Measurements from ENCODE around the gene MICU1.
A peak's percentile ranks its signal among the peaks of the same experiment; 100 is the strongest.

Gene MICU1

GRCh38 chr10:72513910-72514309 lies 112.0 kb downstream of the MICU1 start:
- H3K27ac ChIP-seq, result no peak overlapping the region
- no peak for TF ChIP-seq Cebpa-rat (IDR thresholded peaks at IDR 0.05)
- H3K36me3 ChIP-seq, result peaks cover 0 to 33% (median 5%) of the 10 kb centered on the region in 11 experiments; a peak in 9 of 22 replicates
- no peak overlapping the region for H3K4me3 ChIP-seq
- peaks cover 11 to 34% (median 19%) of the 10 kb centered on the region in 11 experiments; a peak in 18 of 22 replicates for H3K9me3 ChIP-seq (replicated peaks in 1 of 11)
- H4K20me1 ChIP-seq, result no peaks in the 10 kb centered on the region
- no peak overlapping the region for H3K9ac ChIP-seq
- no peak overlapping the region for H3K4me2 ChIP-seq
- peaks cover 0 to 15% (median 0%) of the 10 kb centered on the region in 10 experiments; a peak in 7 of 20 replicates for H3K4me1 ChIP-seq
- no peaks in the 10 kb centered on the region for H3K27me3 ChIP-seq

GRCh38 chr10:72511459-72511858 lies 114.4 kb downstream of the MICU1 start:
- H3K27me3 ChIP-seq, result no peaks in the 10 kb centered on the region
- H3K4me3 ChIP-seq, result no peak overlapping the region
- H3K27ac ChIP-seq, result peak overlapping the region in 1 of 11 experiments; percentile 36; a peak in 1 of 22 replicates
- no peak overlapping the region for H3K9ac ChIP-seq
- peaks cover 0 to 38% (median 4%) of the 10 kb centered on the region in 11 experiments; a peak in 8 of 22 replicates for H3K36me3 ChIP-seq
- H3K4me2 ChIP-seq, result peak overlapping the region in 1 of 11 experiments; percentile 14; a peak in 1 of 22 replicates
- H3K9me3 ChIP-seq (replicated peaks in 1 of 11), result peaks cover 11 to 34% (median 19%) of the 10 kb centered on the region in 11 experiments; a peak in 18 of 22 replicates
- no peak for TF ChIP-seq Cebpa-rat (IDR thresholded peaks at IDR 0.05)
- H4K20me1 ChIP-seq, result no peaks in the 10 kb centered on the region
- H3K4me1 ChIP-seq, result peaks cover 0 to 15% (median 0%) of the 10 kb centered on the region in 10 experiments; a peak in 7 of 20 replicates

GRCh38 chr10:72509941-72510340 lies 115.9 kb downstream of the MICU1 start:
- Histone ChIP-seq H3K27me3 (no peaks in the 10 kb centered on the region), H3K4me2 (peak overlapping the region in 2 of 11 experiments; percentile 2 to 9; a peak in 3 of 22 replicates), H3K27ac (peak overlapping the region in 2 of 11 experiments; percentile 21 to 43; a peak in 3 of 22 replicates), H3K4me3 (no peak overlapping the region), H3K9ac (no peak overlapping the region), H3K4me1 (peaks cover 0 to 15% (median 0%) of the 10 kb centered on the region in 10 experiments; a peak in 7 of 20 replicates), H3K36me3 (peaks cover 0 to 40% (median 9%) of the 10 kb centered on the region in 11 experiments; a peak in 14 of 22 replicates), H4K20me1 (no peaks in the 10 kb centered on the region), H3K9me3 (replicated peaks in 1 of 11) (peaks cover 18 to 33% (median 24%) of the 10 kb centered on the region in 11 experiments; a peak in 21 of 22 replicates)
- TF ChIP-seq Cebpa-rat (IDR thresholded peaks at IDR 0.05), result no peak

- Histone ChIP-seq H3K4me1 (peaks cover 0 to 15% (median 0%) of the 10 kb centered on the region in 10 experiments; a peak in 7 of 20 replicates), H3K4me2 (peak overlapping the region in 2 of 11 experiments; percentile 2 to 9; a peak in 2 of 22 replicates), H4K20me1 (no peaks in the 10 kb centered on the region), H3K9ac (no peak overlapping the region), H3K4me3 (no peak overlapping the region), H3K9me3 (replicated peaks in 1 of 11) (peaks cover 15 to 33% (median 24%) of the 10 kb centered on the region in 11 experiments), H3K36me3 (peaks cover 0 to 40% (median 14%) of the 10 kb centered on the region in 11 experiments; a peak in 17 of 22 replicates), H3K27me3 (no peaks in the 10 kb centered on the region), H3K27ac (peak overlapping the region in 2 of 11 experiments; percentile 21 to 43; a peak in 2 of 22 replicates)
- no peak for TF ChIP-seq Cebpa-rat (IDR thresholded peaks at IDR 0.05)
Measured at GRCh38 chr10:72509206-72509799, 116.6 kb downstream of the MICU1 start.

GRCh38 chr10:72508033-72508432 lies 117.8 kb downstream of the MICU1 start:
- no peak overlapping the region for H3K4me2 ChIP-seq
- H3K9me3 ChIP-seq (replicated peaks in 1 of 11), result peaks cover 17 to 35% (median 22%) of the 10 kb centered on the region in 11 experiments
- H3K27me3 ChIP-seq, result no peaks in the 10 kb centered on the region

GRCh38 chr10:72506474-72506873 lies 119.4 kb downstream of the MICU1 start:
- Histone ChIP-seq H3K36me3 (peaks cover 0 to 58% (median 15%) of the 10 kb centered on the region in 11 experiments; a peak in 16 of 22 replicates), H3K9me3 (replicated peaks in 1 of 11) (peaks cover 16 to 22% (median 21%) of the 10 kb centered on the region in 11 experiments), H3K4me1 (peaks cover 0 to 19% (median 0%) of the 10 kb centered on the region in 10 experiments; a peak in 7 of 20 replicates), H3K4me2 (no peak overlapping the region), H3K27me3 (no peaks in the 10 kb centered on the region), H4K20me1 (no peaks in the 10 kb centered on the region), H3K27ac (no peak overlapping the region), H3K4me3 (no peak overlapping the region), H3K9ac (no peak overlapping the region)
- TF ChIP-seq Cebpa-rat (IDR thresholded peaks at IDR 0.05), result no peak

More at GRCh38 chr10:72508033-72508432, 117.8 kb downstream of the MICU1 start:
- Histone ChIP-seq H3K9ac (no peak overlapping the region), H3K4me3 (no peak overlapping the region), H4K20me1 (no peaks in the 10 kb centered on the region), H3K27ac (no peak overlapping the region), H3K4me1 (peaks cover 0 to 18% (median 0%) of the 10 kb centered on the region in 10 experiments; a peak in 7 of 20 replicates), H3K36me3 (peaks cover 0 to 51% (median 15%) of the 10 kb centered on the region in 11 experiments; a peak in 16 of 22 replicates)
- TF ChIP-seq Cebpa-rat (IDR thresholded peaks at IDR 0.05), result no peak

- H3K27ac ChIP-seq, result no peak overlapping the region
- H3K4me1 ChIP-seq, result peaks cover 0 to 19% (median 0%) of the 10 kb centered on the region in 10 experiments; a peak in 6 of 20 replicates
- no peak for TF ChIP-seq Cebpa-rat (IDR thresholded peaks at IDR 0.05)
- H3K27me3 ChIP-seq, result no peaks in the 10 kb centered on the region
- H3K36me3 ChIP-seq, result peaks cover 0 to 58% (median 15%) of the 10 kb centered on the region in 11 experiments; a peak in 16 of 22 replicates
- H3K9ac ChIP-seq, result no peak overlapping the region
- H4K20me1 ChIP-seq, result no peaks in the 10 kb centered on the region
- H3K4me3 ChIP-seq, result no peak overlapping the region
- H3K4me2 ChIP-seq, result no peak overlapping the region
- H3K9me3 ChIP-seq (replicated peaks in 1 of 11), result peaks cover 16 to 22% (median 21%) of the 10 kb centered on the region in 11 experiments
Measured at GRCh38 chr10:72505435-72505834, 120.4 kb downstream of the MICU1 start.

GRCh38 chr10:72503694-72504438 lies 122.0 kb downstream of the MICU1 start:
- no peak overlapping the region for H3K9ac ChIP-seq
- TF ChIP-seq Cebpa-rat (IDR thresholded peaks at IDR 0.05), result no peak
- H3K4me3 ChIP-seq, result no peak overlapping the region
- H3K36me3 ChIP-seq, result peaks cover 0 to 58% (median 15%) of the 10 kb centered on the region in 11 experiments; a peak in 16 of 22 replicates
- no peak overlapping the region for H3K4me2 ChIP-seq
- H3K27ac ChIP-seq, result no peak overlapping the region
- H4K20me1 ChIP-seq, result no peaks in the 10 kb centered on the region
- peaks cover 16 to 22% (median 21%) of the 10 kb centered on the region in 11 experiments for H3K9me3 ChIP-seq (replicated peaks in 1 of 11)
- no peaks in the 10 kb centered on the region for H3K27me3 ChIP-seq
- peaks cover 0 to 10% (median 6%) of the 10 kb centered on the region in 10 experiments; a peak in 6 of 20 replicates for H3K4me1 ChIP-seq
